C4-2B (cell line): Measurements from ENCODE around the gene MFGE8.

Source experiments
- H3K27ac ChIP-seq: fragments of 450-650 bp; 2 replicates; pipeline ENCODE4 v1.5.1; 2017
- CTCF ChIP-seq: fragments of 450-650 bp; conservative IDR thresholded peaks from 2 replicates; pipeline ENCODE4 v1.5.1; 2017; ENCODE audit warnings: mild to moderate bottlenecking
- ZFX ChIP-seq: fragments of 450-650 bp; IDR thresholded peaks from 2 replicates; pipeline ENCODE4 v1.6.1; 2017

Gene MFGE8

GRCh38 chr15:88887068-88887580, 26.1 kb downstream of the MFGE8 start:
- no peak for TF ChIP-seq CTCF
- TF ChIP-seq ZFX = no peak

GRCh38 chr15:88882785-88883184, 30.4 kb downstream of the MFGE8 start:
- TF ChIP-seq ZFX = no peak
- no peak for TF ChIP-seq CTCF
- H3K27ac ChIP-seq = no peak overlapping the region

More at GRCh38 chr15:88887068-88887580, 26.1 kb downstream of the MFGE8 start:
- H3K27ac ChIP-seq = no peak overlapping the region

- no peak overlapping the region for H3K27ac ChIP-seq
- TF ChIP-seq ZFX (no peak), CTCF (no peak)
Measured at GRCh38 chr15:88881775-88882174, 31.4 kb downstream of the MFGE8 start.

- no peak for TF ChIP-seq CTCF
- no peak for TF ChIP-seq ZFX
- no peak overlapping the region for H3K27ac ChIP-seq
Measured at GRCh38 chr15:88880944-88881740, 32.0 kb downstream of the MFGE8 start.

- TF ChIP-seq CTCF = peak; percentile 96
- no peak for TF ChIP-seq ZFX
- H3K27ac ChIP-seq = no peak overlapping the region
Measured at GRCh38 chr15:88878720-88879184, 34.4 kb downstream of the MFGE8 start.

GRCh38 chr15:88877906-88878305, 35.3 kb downstream of the MFGE8 start:
- TF ChIP-seq ZFX (no peak), CTCF (no peak)
- H3K27ac ChIP-seq = no peak overlapping the region

GRCh38 chr15:88877415-88877814, 35.8 kb downstream of the MFGE8 start:
- TF ChIP-seq CTCF (no peak), ZFX (no peak)
- no peak overlapping the region for H3K27ac ChIP-seq
